Naive thymus-derived CD4-positive, alpha-beta T cell (primary cell): ENCODE results near the gene TMEM95. TPM values are rescaled to one million over a fixed set of nuclear protein-coding genes. Genes with fewer than 3 reads are reported as not detected.
A peak's percentile ranks its signal among the peaks of the same experiment; 100 is the strongest.

Experiments used
- ATAC-seq: fragments of 150-1000 bp; cut with Tn5 transposase; 2 replicates; pipeline ENCODE4 v1.10.0; 2021; ENCODE audit warnings: mild to moderate bottlenecking, moderate library complexity
- CTCF ChIA-PET: fragments of 350-600 bp; sonication (Branson Sonifier 250); formaldehyde crosslinking; loops from one replicate; lab custom pipeline; 2021; ENCODE audit warnings: antibody characterized with exemption; lab: Charles Lee
- POLR2A ChIA-PET: fragments of 350-600 bp; sonication (Branson Sonifier 250); formaldehyde crosslinking; loops from one replicate; lab custom pipeline; 2021; ENCODE audit warnings: antibody characterized with exemption, inconsistent platforms; lab: Charles Lee
- DNase-seq, 9 donors: peaks; one replicate each; pipeline versions ENCODE4 v3.0.0 to v3.0.0-alpha.2; 2020 to 2022; ENCODE audit warnings: mixed read lengths in 1 of 9
- H3K27ac ChIP-seq: one replicate; pipeline ENCODE4 v1.7.0; 2013; ENCODE audit warnings: mild to moderate bottlenecking, low read depth, low read length, moderate library complexity
- H3K27me3 ChIP-seq, 2 donors: one replicate each; pipeline ENCODE4 v1.7.0; 2013; ENCODE audit warnings: low read length in 2 of 2, mild to moderate bottlenecking in 2 of 2, moderate library complexity in 2 of 2; ENCODE audit not compliant: control insufficient read depth in 2 of 2, insufficient read depth in 2 of 2
- H3K36me3 ChIP-seq, 3 experiments: 1 replicate in 2 of 3; 2 replicates in 1 of 3; pipeline ENCODE4 v1.7.0; 2013; ENCODE audit warnings: low read length in 3 of 3, mild to moderate bottlenecking in 3 of 3, moderate library complexity in 1 of 3; ENCODE audit not compliant: insufficient read depth in 3 of 3, control insufficient read depth in 2 of 3
- H3K4me1 ChIP-seq, 2 donors: one replicate each; pipeline ENCODE4 v1.7.0; 2013; ENCODE audit warnings: low read length in 2 of 2, mild to moderate bottlenecking in 2 of 2, moderate library complexity in 1 of 2; ENCODE audit not compliant: control insufficient read depth in 2 of 2, insufficient read depth in 2 of 2
- H3K4me3 ChIP-seq: 2 replicates; pipeline ENCODE4 v1.7.0; 2013; ENCODE audit warnings: mild to moderate bottlenecking, low read length
- H3K9me3 ChIP-seq, 3 experiments: 1 replicate in 2 of 3; 2 replicates in 1 of 3; pipeline ENCODE4 v1.7.0; 2013; ENCODE audit warnings: low read length in 3 of 3; ENCODE audit not compliant: control insufficient read depth in 2 of 3
- H3K27ac Mint-ChIP-seq, 9 donors: one replicate each; pipeline ENCODE4 v1.8.0; 2020 to 2022; ENCODE audit warnings: mixed read lengths in 9 of 9, mild to moderate bottlenecking in 8 of 9, moderate library complexity in 5 of 9, inconsistent platforms in 2 of 9
- H3K27me3 Mint-ChIP-seq, 5 donors: one replicate each; pipeline ENCODE4 v1.8.0; 2021 to 2022; ENCODE audit warnings: mixed read lengths in 5 of 5, mild to moderate bottlenecking in 1 of 5
- H3K36me3 Mint-ChIP-seq, 5 donors: one replicate each; pipeline ENCODE4 v1.8.0; 2020 to 2022; ENCODE audit warnings: mixed read lengths in 5 of 5, mild to moderate bottlenecking in 3 of 5, inconsistent platforms in 1 of 5
- H3K4me1 Mint-ChIP-seq, 7 donors: one replicate each; pipeline ENCODE4 v1.8.0; 2020 to 2022; ENCODE audit warnings: mixed read lengths in 7 of 7, mild to moderate bottlenecking in 3 of 7, inconsistent platforms in 1 of 7
- H3K4me3 Mint-ChIP-seq, 10 donors: one replicate each; pipeline ENCODE4 v1.8.0; 2020 to 2022; ENCODE audit warnings: mild to moderate bottlenecking in 10 of 10, mixed read lengths in 10 of 10, moderate library complexity in 6 of 10, inconsistent platforms in 2 of 10
- H3K9me3 Mint-ChIP-seq, 11 donors: one replicate each; pipeline ENCODE4 v1.8.0; 2020 to 2022; ENCODE audit warnings: mixed read lengths in 11 of 11, mild to moderate bottlenecking in 4 of 11, inconsistent platforms in 1 of 11, moderate library complexity in 1 of 11
- intact Hi-C, 2 donors: fragments of 100-400 bp; cut with micrococcal nuclease; formaldehyde crosslinking; loops; one replicate each; pipeline ENCODE4 v1.15.1; 2023
- polyA plus RNA-seq, 2 donors: library from polyadenylated mRNA; unstranded; fragments of 300-500 nt; fragmentation: Illumina TruSeq; gene quantifications; one replicate each; pipeline ENCODE4 v1.2.3, GENCODE V29; 2021
- total RNA-seq, 6 experiments: library from RNA in 5 of 6; stranded (reverse) in 5 of 6; gene quantifications; 1 replicate in 5 of 6; 2 replicates in 1 of 6; pipeline ENCODE4 v1.2.3 and lab custom pipeline; 2021 to 2026

The TMEM95 gene
- total and polyA plus RNA-seq, 7 experiments from 2014 or later, result not detected

DNA sequence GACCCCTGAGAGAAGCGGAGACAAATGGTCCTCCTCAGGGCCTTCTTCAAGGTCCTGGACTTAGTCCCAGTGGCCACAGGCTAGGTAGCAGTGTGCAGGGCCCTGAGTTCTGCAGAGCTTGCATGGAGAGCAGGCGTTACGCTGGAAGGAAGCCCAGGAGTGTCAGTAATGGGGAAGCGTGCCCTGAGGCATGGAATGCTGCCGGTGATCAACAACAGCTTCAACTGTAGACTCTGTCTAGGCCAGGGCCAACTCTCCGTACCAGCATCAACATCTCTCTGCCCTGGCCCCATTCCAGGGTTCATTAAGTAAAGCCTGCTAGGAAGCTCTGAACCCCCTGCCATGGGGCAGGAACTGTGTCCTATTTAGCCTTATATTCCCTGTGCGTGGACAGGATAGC lies 25.4 kb downstream of the TMEM95 start:
- POLR2A ChIA-PET, result interaction anchor here (0.7 to 1.0 kb wide), 2 partner anchors 8 to 10 kb away, joined by 3 read pairs; no protein-coding TSS in a partner anchor

DNA sequence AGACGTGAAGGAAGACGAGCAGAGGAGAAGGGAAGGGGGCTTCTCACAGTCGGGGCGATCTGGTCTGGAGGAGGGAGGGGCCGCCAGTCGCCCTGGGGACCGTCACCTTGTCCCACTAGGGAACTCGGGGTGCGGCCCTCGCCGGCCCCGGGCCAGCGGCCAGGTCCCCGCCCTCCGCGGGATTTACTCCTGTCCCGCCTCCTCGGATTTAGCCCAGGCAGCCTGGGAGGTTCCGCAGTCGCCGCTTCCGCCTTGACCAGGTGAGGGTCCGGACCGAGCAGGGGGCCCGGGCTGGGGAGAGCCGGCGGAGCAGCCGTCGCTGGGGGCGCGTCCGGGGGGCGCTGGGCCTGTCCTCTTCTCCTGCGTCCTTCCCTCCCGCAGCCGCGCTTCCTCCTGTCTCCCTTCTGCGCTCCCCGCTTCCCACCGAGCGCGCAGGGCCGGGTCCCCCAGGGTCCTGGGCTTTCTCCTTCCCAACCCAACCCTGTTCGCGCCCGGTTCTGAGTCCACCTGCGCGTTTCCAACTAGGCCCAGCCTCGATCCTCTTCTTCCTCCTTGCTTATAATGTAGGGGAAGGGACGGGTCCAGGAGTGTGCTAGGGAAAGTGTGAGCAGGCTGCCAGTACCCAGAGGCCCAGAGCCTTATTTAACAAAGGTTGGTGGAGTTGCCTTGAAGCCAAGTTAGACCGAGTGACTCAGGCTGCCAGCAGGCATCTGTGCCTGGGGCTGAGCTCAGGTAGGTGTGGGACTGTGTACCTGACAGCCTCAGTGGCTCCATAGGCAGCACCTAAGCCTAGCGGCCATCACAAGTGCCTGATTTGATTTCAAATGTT lies 26.1 kb downstream of the TMEM95 start, which contains the start of gene TNK1:
Gene TNK1, plus strand, starts transcription at position 235 of the 829 bp plus-strand sequence. CDS start 1,838 bp downstream, outside the sequence.
- Histone ChIP-seq H3K27ac (no peak within 1 kb of the TSS), H3K9me3 (no peaks in the 10 kb centered on the region), H3K4me3 (no peak within 1 kb of the TSS), H3K36me3 (no peaks in the 10 kb centered on the region), H3K27me3 (peaks cover 0 to 11% of the 10 kb centered on the region in 2 donors), H3K4me1 (peaks cover 10 to 13% of the 10 kb centered on the region in 2 donors)
- DNase-seq (no peak), ATAC-seq (no peak)
- Mint-ChIP-seq H3K27ac (peak within 1 kb of the TSS in 1 of 9 donors; percentile 9), H3K4me1 (peaks cover 10 to 23% (median 15%) of the 10 kb centered on the region in 7 donors), H3K4me3 (peak within 1 kb of the TSS in 5 of 10 donors; percentile 25 to 67 (median 54)), H3K9me3 (peaks cover 0 to 7% (median 0%) of the 10 kb centered on the region in 11 donors), H3K27me3 (peaks cover 33 to 50% (median 43%) of the 10 kb centered on the region in 5 donors), H3K36me3 (peaks cover 0 to 10% (median 0%) of the 10 kb centered on the region in 5 donors)
- POLR2A ChIA-PET, result interaction anchor here (0.6 to 1.0 kb wide), 4 partner anchors 7 to 758 kb away, joined by 3 read pairs; partner anchors contain the start of gene TMEM102
- CTCF ChIA-PET, result interaction anchor here (0.9 kb wide), 1 partner anchor 50 kb away, joined by 3 read pairs; no protein-coding TSS in a partner anchor
- intact Hi-C loops, result loop anchor here in 1 of 2 donors (5.0 kb wide), 2 partner anchors 44 to 231 kb away; partner anchors contain the start of genes ACAP1 and FXR2

More for the DNA sequence above, 25.4 kb downstream of the TMEM95 start:
- H3K27me3 ChIP-seq, result peaks cover 0 to 11% of the 10 kb centered on the region in 2 donors
- H3K27me3 Mint-ChIP-seq, result peaks cover 33 to 50% (median 43%) of the 10 kb centered on the region in 5 donors
- peaks cover 10 to 23% (median 15%) of the 10 kb centered on the region in 7 donors for H3K4me1 Mint-ChIP-seq
- peak overlapping the region in 2 of 10 donors; percentile 54 for H3K4me3 Mint-ChIP-seq
- no peaks in the 10 kb centered on the region for H3K9me3 ChIP-seq
- ATAC-seq (no peak), DNase-seq (no peak)
- peaks cover 0 to 7% (median 0%) of the 10 kb centered on the region in 11 donors for H3K9me3 Mint-ChIP-seq
- peaks cover 0 to 10% (median 0%) of the 10 kb centered on the region in 5 donors for H3K36me3 Mint-ChIP-seq
- H3K36me3 ChIP-seq, result no peaks in the 10 kb centered on the region
- no peak overlapping the region for H3K27ac ChIP-seq
- intact Hi-C loops, result loop anchor here in 1 of 2 donors (5.0 kb wide), 2 partner anchors 43 to 232 kb away; partner anchors contain the start of genes ACAP1 and FXR2
- CTCF ChIA-PET, result interaction anchor here (0.9 kb wide), 1 partner anchor 51 kb away, joined by 3 read pairs; no protein-coding TSS in a partner anchor
- peak overlapping the region in 1 of 9 donors; percentile 9 for H3K27ac Mint-ChIP-seq
- H3K4me3 ChIP-seq, result no peak overlapping the region
- peaks cover 10 to 13% of the 10 kb centered on the region in 2 donors for H3K4me1 ChIP-seq

DNA sequence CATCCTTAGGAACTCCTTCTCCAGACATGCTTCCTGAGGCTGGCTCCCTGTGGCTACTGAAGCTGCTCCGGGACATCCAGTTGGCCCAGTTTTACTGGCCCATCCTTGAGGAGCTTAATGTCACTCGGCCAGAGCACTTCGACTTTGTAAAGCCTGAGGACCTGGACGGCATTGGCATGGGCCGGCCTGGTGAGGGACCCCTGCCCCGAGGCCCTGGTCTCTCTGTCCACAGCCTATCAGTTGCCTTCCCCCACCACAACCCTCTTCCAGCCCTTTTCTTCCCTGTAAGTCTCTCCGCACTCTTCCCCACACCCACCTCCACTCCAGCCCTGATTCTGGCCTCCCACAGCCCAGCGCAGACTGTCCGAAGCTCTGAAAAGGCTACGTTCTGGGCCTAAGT lies 27.9 kb downstream of the TMEM95 start:
- intact Hi-C loops, result loop anchor here (1.0 to 5.0 kb wide), 3 partner anchors 46 to 229 kb away; partner anchors contain the start of genes ACAP1 (in 2 of the 2) and FXR2 (in 1 of the 2)
- H3K36me3 ChIP-seq, result peaks cover 0 to 14% (median 0%) of the 10 kb centered on the region in 3 experiments
- no peak for ATAC-seq
- ChIA-PET CTCF (interaction anchor here (0.9 to 1.1 kb wide), 3 partner anchors 25 to 130 kb away, joined by 3 to 6 read pairs (median 4); partner anchors contain the start of gene NLGN2), POLR2A (interaction anchor here (0.9 to 2.9 kb wide), 10 partner anchors 12 to 305 kb away, joined by 3 to 19 read pairs (median 8); partner anchors contain the start of genes GPS2, PLSCR3, SLC35G6 and TMEM102)
- Mint-ChIP-seq H3K9me3 (peaks cover 0 to 7% (median 0%) of the 10 kb centered on the region in 11 donors), H3K27me3 (peaks cover 30 to 42% (median 34%) of the 10 kb centered on the region in 5 donors), H3K4me1 (peaks cover 10 to 23% (median 15%) of the 10 kb centered on the region in 7 donors), H3K27ac (peak overlapping the region in 7 of 9 donors; percentile 25 to 91 (median 45)), H3K4me3 (peak overlapping the region in 9 of 10 donors; percentile 23 to 88 (median 74)), H3K36me3 (peaks cover 0 to 10% (median 0%) of the 10 kb centered on the region in 5 donors)
- DNase-seq, result no peak
- H3K27ac ChIP-seq, result no peak overlapping the region
- H3K27me3 ChIP-seq, result peaks cover 0 to 11% of the 10 kb centered on the region in 2 donors
- H3K4me3 ChIP-seq, result no peak overlapping the region
- H3K4me1 ChIP-seq, result peaks cover 10 to 13% of the 10 kb centered on the region in 2 donors
- no peaks in the 10 kb centered on the region for H3K9me3 ChIP-seq

DNA sequence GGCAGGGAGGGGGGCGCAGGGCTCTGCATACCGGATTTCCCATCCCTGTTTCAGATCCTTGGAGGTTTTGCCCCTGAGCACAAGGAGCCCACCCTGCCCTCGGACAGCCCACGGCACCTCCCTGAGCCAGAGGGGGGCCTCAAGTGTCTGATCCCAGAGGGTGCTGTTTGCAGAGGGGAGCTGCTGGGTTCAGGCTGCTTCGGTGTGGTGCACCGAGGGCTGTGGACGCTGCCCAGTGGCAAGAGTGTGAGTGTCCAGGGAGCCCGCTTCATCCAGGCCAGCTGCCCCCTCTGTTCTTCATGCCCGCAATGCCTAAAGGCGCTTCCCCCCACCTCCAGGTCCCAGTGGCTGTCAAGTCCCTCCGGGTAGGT lies 28.4 kb downstream of the TMEM95 start:
- peak overlapping the region; percentile 94 for H3K27ac ChIP-seq
- Mint-ChIP-seq H3K27me3 (peaks cover 28 to 39% (median 34%) of the 10 kb centered on the region in 5 donors), H3K9me3 (peaks cover 0 to 7% (median 0%) of the 10 kb centered on the region in 11 donors), H3K27ac (peak overlapping the region in 5 of 9 donors; percentile 14 to 91 (median 36)), H3K4me1 (peaks cover 10 to 23% (median 15%) of the 10 kb centered on the region in 7 donors), H3K4me3 (peak overlapping the region; percentile 23 to 89 (median 80)), H3K36me3 (peaks cover 0 to 10% (median 0%) of the 10 kb centered on the region in 5 donors)
- H3K36me3 ChIP-seq, result peaks cover 0 to 19% (median 0%) of the 10 kb centered on the region in 3 experiments
- peaks cover 0 to 11% of the 10 kb centered on the region in 2 donors for H3K27me3 ChIP-seq
- ATAC-seq, result no peak
- CTCF ChIA-PET, result interaction anchor here (0.9 to 2.0 kb wide), 4 partner anchors 11 to 130 kb away, joined by 3 to 6 read pairs (median 4); partner anchors contain the start of genes NLGN2 and PLSCR3
- POLR2A ChIA-PET, result interaction anchor here (0.7 to 2.9 kb wide), 17 partner anchors 9 to 304 kb away, joined by 3 to 21 read pairs (median 5); partner anchors contain the start of genes CHRNB1, DLG4, GPS2 and NEURL4
- intact Hi-C loops, result loop anchor here in 1 of 2 donors (5.0 kb wide), 2 partner anchors 46 to 229 kb away; partner anchors contain the start of genes ACAP1 and FXR2
- no peaks in the 10 kb centered on the region for H3K9me3 ChIP-seq
- peaks cover 10 to 13% of the 10 kb centered on the region in 2 donors for H3K4me1 ChIP-seq
- DNase-seq, result no peak
- peak overlapping the region; percentile 82 for H3K4me3 ChIP-seq

DNA sequence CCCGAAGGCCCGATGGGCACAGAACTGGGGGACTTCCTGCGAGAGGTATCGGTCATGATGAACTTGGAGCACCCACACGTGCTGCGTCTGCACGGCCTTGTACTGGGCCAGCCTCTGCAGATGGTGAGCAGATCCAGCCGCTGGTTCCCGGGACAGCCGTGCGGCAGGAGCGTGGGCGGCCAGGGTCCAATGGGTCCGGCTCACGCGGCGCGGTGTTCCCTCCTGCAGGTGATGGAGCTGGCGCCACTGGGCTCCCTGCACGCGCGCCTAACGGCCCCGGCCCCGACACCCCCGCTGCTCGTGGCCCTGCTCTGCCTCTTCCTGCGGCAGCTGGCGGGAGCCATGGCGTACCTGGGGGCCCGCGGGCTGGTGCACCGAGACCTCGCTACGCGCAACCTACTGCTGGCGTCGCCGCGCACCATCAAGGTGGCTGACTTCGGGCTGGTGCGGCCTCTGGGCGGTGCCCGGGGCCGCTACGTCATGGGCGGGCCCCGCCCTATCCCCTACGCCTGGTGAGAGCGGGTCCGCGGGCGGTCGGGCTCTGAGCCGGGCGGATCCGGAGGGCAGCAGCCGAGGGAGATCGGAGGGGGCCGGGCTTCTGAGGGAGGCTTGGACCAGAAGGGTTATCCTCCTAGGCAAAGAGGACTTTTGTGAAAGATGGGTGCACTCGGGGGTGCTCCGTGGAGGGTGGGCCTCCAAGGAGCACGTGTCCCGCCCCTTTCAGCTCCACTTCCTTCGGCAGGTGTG lies 29.0 kb downstream of the TMEM95 start:
- Histone ChIP-seq H3K27me3 (peaks cover 0 to 11% of the 10 kb centered on the region in 2 donors), H3K9me3 (no peaks in the 10 kb centered on the region), H3K4me1 (peaks cover 10 to 13% of the 10 kb centered on the region in 2 donors), H3K36me3 (peaks cover 0 to 25% (median 0%) of the 10 kb centered on the region in 3 experiments), H3K4me3 (peak overlapping the region; percentile 82), H3K27ac (peak overlapping the region; percentile 94)
- Mint-ChIP-seq H3K4me1 (peaks cover 10 to 23% (median 15%) of the 10 kb centered on the region in 7 donors), H3K27ac (peak overlapping the region; percentile 73 to 96 (median 94)), H3K4me3 (peak overlapping the region; percentile 74 to 89 (median 82)), H3K36me3 (peaks cover 0 to 9% (median under 1%) of the 10 kb centered on the region in 5 donors), H3K9me3 (peaks cover 0 to 7% (median 0%) of the 10 kb centered on the region in 11 donors), H3K27me3 (peaks cover 27 to 37% (median 33%) of the 10 kb centered on the region in 5 donors)
- ChIA-PET CTCF (interaction anchor here (0.7 to 2.0 kb wide), 9 partner anchors 10 to 205 kb away, joined by 3 to 6 read pairs (median 4); partner anchors contain the start of genes NLGN2, PLSCR3 and TMEM256), POLR2A (interaction anchor here (0.6 to 2.9 kb wide), 31 partner anchors 9 to 304 kb away, joined by 3 to 21 read pairs (median 4); partner anchors contain the start of genes CD68, CHRNB1, DLG4 and GPS2)
- intact Hi-C loops, result loop anchor here (1.0 to 5.0 kb wide), 9 partner anchors 10 to 228 kb away; partner anchors contain the start of genes PLSCR3 (in 2 of the 2), TMEM256 (in 2 of the 2), ACAP1 (in 1 of the 2) and FXR2 (in 1 of the 2)
- ATAC-seq, result peak; percentile 98
- DNase-seq, result peak; percentile 74 to 88 (median 86)
